Osteoblast (primary cell): ENCODE measurements around the gene CYP2D6. TPM values are rescaled to one million over a fixed set of nuclear protein-coding genes. Genes with fewer than 3 reads are reported as not detected.
"Not testable (repeated sequence)": the region's sequence is repeated elsewhere in the genome, so short reads cannot be mapped to it uniquely, and the experiment has no call there.

Experiments used
- DNase-seq: peaks from one replicate; pipeline ENCODE4 v3.0.0; 2011; ENCODE audit warnings: low spot score, mixed read lengths; ENCODE audit not compliant: insufficient read length; ENCODE audit errors: missing footprints
- H2AFZ ChIP-seq: 2 replicates; pipeline ENCODE4 v1.6.0; 2011; ENCODE audit warnings: mild to moderate bottlenecking, low read length
- H3K27ac ChIP-seq: 2 replicates; pipeline ENCODE4 v1.5.1; 2011; ENCODE audit warnings: mild to moderate bottlenecking, low read depth, low read length, moderate library complexity
- H3K27me3 ChIP-seq: 2 replicates; pipeline ENCODE4 v1.6.0; 2012; ENCODE audit warnings: mild to moderate bottlenecking, control low read depth, inconsistent platforms, low read length, moderate library complexity; ENCODE audit not compliant: insufficient read depth
- H3K36me3 ChIP-seq: 2 replicates; pipeline ENCODE4 v1.5.1; 2011; ENCODE audit warnings: mild to moderate bottlenecking, low read length, control low read depth, moderate library complexity; ENCODE audit not compliant: insufficient read depth
- H3K4me1 ChIP-seq: 2 replicates; pipeline ENCODE4 v1.5.1; 2011; ENCODE audit warnings: mild to moderate bottlenecking, low read length, control low read depth, moderate library complexity; ENCODE audit not compliant: insufficient read depth
- H3K4me2 ChIP-seq: 2 replicates; pipeline ENCODE4 v1.6.0; 2011; ENCODE audit warnings: mild to moderate bottlenecking, low read length; ENCODE audit not compliant: insufficient read depth
- H3K4me3 ChIP-seq: fragments of 200-600 bp; sonication (generic); 3 replicates; pipeline ENCODE4 v1.5.1; 2012; ENCODE audit warnings: mild to moderate bottlenecking, low read length, inconsistent platforms; ENCODE audit not compliant: insufficient read depth
- H3K79me2 ChIP-seq: 2 replicates; pipeline ENCODE4 v1.6.0; 2012; ENCODE audit warnings: mild to moderate bottlenecking, low read length, control low read depth, inconsistent platforms; ENCODE audit not compliant: insufficient read depth
- H3K9me3 ChIP-seq: 2 replicates; pipeline ENCODE4 v1.5.1; 2011; ENCODE audit warnings: low read depth, low read length, control low read depth
- H4K20me1 ChIP-seq: 2 replicates; pipeline ENCODE4 v1.6.0; 2012; ENCODE audit warnings: mild to moderate bottlenecking, low read length, control low read depth; ENCODE audit not compliant: insufficient read depth
- total RNA-seq: library from RNA; depleted of rRNA; stranded (reverse); fragments of >200 nt; gene quantifications from 2 replicates; pipeline ENCODE4 v1.2.3, GENCODE V29; 2012
- TF ChIP-seq, protein P1 (sequence below): IDR thresholded peaks from 2 replicates; pipeline ENCODE4 v1.5.1; 2011; ENCODE audit warnings: mild to moderate bottlenecking, low read depth, low read length, moderate library complexity; ENCODE audit errors: extremely low read depth

Gene CYP2D6
- total RNA-seq, 1 donor = 0.36 TPM

DNA sequence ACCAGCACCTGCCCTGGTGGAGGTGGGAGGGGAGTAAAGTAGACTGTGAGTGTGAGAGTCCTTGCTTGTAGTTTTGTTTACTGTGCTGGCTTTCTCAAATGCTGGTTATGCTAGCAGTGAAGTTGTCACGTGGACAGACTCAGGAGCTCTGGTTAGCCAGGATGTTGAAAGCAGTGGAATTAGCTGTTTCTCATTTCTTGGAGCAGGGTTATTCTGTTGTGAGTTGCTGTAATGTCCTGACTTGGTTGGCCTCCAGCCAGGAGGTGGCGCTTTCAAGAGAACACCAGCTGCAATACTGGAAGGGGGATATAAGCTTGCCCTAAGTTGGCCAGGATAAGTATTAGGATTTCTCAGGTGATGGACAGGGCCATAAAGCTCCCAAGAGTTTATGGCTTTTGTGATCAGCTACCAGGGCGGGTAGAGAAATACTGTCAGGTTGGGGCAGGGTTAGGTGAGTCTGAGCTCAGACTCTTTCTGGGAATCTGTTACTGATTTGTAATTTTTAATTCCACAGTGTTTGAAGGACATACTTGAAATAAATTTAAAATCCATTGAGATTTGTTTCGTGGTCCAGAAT, 13.7 kb downstream of the CYP2D6 start:
- Histone ChIP-seq H3K36me3 (no peaks in the 10 kb centered on the region), H3K79me2 (no peaks in the 10 kb centered on the region), H3K27me3 (no peaks in the 10 kb centered on the region), H3K4me1 (no peaks in the 10 kb centered on the region), H3K4me3 (no peak overlapping the region), H2AFZ (no peak overlapping the region), H3K27ac (no peak overlapping the region), H3K4me2 (no peak overlapping the region), H4K20me1 (peaks cover 8% of the 10 kb centered on the region), H3K9me3 (peaks cover 9% of the 10 kb centered on the region)
- no peak for DNase-seq
- TF ChIP-seq, protein P1, sequence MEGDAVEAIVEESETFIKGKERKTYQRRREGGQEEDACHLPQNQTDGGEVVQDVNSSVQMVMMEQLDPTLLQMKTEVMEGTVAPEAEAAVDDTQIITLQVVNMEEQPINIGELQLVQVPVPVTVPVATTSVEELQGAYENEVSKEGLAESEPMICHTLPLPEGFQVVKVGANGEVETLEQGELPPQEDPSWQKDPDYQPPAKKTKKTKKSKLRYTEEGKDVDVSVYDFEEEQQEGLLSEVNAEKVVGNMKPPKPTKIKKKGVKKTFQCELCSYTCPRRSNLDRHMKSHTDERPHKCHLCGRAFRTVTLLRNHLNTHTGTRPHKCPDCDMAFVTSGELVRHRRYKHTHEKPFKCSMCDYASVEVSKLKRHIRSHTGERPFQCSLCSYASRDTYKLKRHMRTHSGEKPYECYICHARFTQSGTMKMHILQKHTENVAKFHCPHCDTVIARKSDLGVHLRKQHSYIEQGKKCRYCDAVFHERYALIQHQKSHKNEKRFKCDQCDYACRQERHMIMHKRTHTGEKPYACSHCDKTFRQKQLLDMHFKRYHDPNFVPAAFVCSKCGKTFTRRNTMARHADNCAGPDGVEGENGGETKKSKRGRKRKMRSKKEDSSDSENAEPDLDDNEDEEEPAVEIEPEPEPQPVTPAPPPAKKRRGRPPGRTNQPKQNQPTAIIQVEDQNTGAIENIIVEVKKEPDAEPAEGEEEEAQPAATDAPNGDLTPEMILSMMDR = no peak

DNA sequence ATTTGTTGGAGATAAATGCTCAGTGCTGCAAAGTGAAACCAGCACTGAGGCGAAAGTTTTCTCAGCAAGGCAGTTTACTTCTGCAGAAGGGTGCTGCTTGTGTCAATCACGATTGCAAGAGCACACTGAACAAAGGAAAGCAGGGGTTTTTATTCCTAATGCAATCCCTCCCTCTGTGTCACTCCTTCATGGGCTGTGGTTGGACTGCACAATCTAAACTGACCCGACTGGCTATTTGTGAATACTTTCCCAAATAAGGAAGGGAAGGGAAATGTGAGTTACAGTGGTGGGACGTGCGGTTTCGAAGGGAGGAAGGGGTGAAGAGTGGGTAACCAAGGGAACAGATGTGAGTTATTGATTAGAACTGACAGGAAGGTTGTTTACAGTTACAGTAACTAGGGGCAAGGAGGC, 15.2 kb downstream of the CYP2D6 start:
- H3K36me3 ChIP-seq, DNase-seq, H3K27ac ChIP-seq, H3K4me3 ChIP-seq, H4K20me1 ChIP-seq, H2AFZ ChIP-seq, H3K9me3 ChIP-seq, H3K27me3 ChIP-seq, H3K79me2 ChIP-seq, H3K4me2 ChIP-seq, H3K4me1 ChIP-seq: not testable (repeated sequence)

DNA sequence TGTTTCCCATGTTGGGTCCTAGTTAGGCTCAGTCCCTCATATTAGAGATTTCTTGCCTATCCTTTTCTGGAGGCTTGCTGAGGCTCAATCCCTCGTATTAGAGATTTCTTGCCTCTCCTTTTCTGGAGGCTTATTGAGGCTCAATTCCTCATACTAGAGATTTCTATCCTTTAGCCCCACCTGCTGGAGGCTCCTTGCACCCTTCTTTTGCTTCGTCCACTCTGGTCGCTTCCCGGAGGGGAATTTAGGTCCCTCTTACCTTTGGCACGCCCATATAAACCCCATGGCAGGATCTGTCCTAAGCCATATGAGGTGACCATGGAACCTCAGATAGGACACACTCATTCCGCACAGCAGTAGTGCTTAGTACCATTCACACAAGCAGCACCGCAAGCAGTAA, 15.9 kb downstream of the CYP2D6 start:
- Histone ChIP-seq H3K27ac (no peak overlapping the region), H3K4me1 (no peaks in the 10 kb centered on the region), H3K4me3 (no peak overlapping the region), H3K79me2 (no peaks in the 10 kb centered on the region), H3K9me3 (peaks cover 9% of the 10 kb centered on the region), H2AFZ (no peak overlapping the region), H3K4me2 (no peak overlapping the region), H3K27me3 (no peaks in the 10 kb centered on the region), H3K36me3 (no peaks in the 10 kb centered on the region), H4K20me1 (peaks cover 8% of the 10 kb centered on the region)
- DNase-seq = no peak
- TF ChIP-seq, protein P1 = peak; percentile 46

DNA sequence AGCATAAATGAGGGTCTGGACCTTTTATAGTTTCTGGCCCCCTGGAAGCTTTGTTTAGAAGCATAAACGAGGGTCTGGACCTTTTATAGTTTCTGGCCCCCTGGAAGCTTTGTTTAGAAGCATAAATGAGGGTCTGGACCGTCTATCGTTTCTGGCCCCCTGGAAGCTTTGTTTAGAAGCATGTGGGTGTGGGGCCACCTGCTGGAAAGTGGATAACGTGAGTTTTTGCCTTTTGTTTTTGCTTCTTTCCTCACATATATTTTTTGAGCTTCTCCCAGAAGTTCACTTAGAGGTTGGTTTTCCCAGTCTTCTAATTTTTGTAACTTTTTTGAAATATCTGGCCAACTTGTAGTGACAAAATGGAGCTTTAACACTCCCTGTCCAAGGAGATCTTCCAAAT, 17.8 kb downstream of the CYP2D6 start:
- not testable (repeated sequence) for H3K27me3 ChIP-seq, H3K4me3 ChIP-seq, H2AFZ ChIP-seq, H3K4me1 ChIP-seq, H3K4me2 ChIP-seq, H4K20me1 ChIP-seq, DNase-seq, H3K9me3 ChIP-seq, H3K79me2 ChIP-seq, H3K36me3 ChIP-seq, H3K27ac ChIP-seq

DNA sequence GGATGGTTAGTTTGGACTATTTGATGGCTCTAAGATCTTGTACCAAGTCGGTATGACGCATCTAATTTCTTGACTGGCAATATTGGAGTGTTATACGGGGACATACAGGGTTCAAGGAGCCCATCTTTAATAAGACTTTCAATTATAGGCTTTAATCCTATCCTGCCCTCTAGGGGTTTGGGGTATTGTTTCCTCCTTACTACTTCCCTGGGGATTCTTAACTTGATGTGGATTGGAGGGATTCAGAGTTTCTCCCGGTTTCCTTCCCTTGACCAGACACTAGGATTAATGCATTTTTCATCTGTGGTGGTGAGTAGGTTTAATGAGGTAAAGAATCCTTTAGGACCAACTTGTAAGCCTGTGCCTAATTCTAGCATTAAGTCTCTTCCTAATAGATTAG, 18.8 kb downstream of the CYP2D6 start:
- H3K36me3 ChIP-seq = no peaks in the 10 kb centered on the region
- no peaks in the 10 kb centered on the region for H4K20me1 ChIP-seq
- no peak overlapping the region for H3K27ac ChIP-seq
- H3K4me1 ChIP-seq = no peaks in the 10 kb centered on the region
- DNase-seq = no peak
- TF ChIP-seq, protein P1 = no peak
- H2AFZ ChIP-seq = no peak overlapping the region
- H3K79me2 ChIP-seq = no peaks in the 10 kb centered on the region
- no peaks in the 10 kb centered on the region for H3K27me3 ChIP-seq
- peaks cover 9% of the 10 kb centered on the region for H3K9me3 ChIP-seq
- H3K4me2 ChIP-seq = no peak overlapping the region
- H3K4me3 ChIP-seq = no peak overlapping the region
